Measurements from ENCODE around the gene EEF1A2.

DNA sequence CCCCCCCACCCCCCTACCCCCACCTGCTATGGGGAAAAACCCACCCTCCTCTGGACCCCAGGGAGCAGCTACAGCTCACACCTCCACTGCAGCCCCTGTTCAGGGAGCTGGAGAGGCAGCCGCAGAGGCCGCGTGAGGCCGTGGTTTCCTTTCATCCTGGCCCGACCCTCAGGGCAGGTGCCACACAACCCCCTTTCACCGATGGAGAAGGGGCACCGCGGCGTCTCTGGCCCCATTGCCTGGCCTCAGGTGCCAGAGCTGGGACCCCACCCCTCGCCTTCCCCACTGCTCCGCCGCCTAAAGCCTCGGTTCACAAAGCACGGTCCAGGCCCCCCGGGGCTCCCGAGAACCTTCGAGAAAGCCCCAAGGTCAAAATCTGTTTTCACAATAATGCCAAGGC lies 14.6 kb downstream of the EEF1A2 start:
- TF ChIP-seq, protein P1, sequence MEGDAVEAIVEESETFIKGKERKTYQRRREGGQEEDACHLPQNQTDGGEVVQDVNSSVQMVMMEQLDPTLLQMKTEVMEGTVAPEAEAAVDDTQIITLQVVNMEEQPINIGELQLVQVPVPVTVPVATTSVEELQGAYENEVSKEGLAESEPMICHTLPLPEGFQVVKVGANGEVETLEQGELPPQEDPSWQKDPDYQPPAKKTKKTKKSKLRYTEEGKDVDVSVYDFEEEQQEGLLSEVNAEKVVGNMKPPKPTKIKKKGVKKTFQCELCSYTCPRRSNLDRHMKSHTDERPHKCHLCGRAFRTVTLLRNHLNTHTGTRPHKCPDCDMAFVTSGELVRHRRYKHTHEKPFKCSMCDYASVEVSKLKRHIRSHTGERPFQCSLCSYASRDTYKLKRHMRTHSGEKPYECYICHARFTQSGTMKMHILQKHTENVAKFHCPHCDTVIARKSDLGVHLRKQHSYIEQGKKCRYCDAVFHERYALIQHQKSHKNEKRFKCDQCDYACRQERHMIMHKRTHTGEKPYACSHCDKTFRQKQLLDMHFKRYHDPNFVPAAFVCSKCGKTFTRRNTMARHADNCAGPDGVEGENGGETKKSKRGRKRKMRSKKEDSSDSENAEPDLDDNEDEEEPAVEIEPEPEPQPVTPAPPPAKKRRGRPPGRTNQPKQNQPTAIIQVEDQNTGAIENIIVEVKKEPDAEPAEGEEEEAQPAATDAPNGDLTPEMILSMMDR (IDR thresholded peaks at IDR 0.05) = no peak
- TF ChIP-seq POLR2A (IDR thresholded peaks at IDR 0.05) = no peak

Measured in lower leg skin (tissue), 3 donors.